NCI-H1436 (cell line): ENCODE data around the gene COLEC11.
A peak's percentile ranks its signal among the peaks of the same experiment; 100 is the strongest.

Experiments
- DNase-seq: peaks from one replicate; lab custom pipeline; 2025; lab: John Stamatoyannopoulos, UW

Gene COLEC11

DNA sequence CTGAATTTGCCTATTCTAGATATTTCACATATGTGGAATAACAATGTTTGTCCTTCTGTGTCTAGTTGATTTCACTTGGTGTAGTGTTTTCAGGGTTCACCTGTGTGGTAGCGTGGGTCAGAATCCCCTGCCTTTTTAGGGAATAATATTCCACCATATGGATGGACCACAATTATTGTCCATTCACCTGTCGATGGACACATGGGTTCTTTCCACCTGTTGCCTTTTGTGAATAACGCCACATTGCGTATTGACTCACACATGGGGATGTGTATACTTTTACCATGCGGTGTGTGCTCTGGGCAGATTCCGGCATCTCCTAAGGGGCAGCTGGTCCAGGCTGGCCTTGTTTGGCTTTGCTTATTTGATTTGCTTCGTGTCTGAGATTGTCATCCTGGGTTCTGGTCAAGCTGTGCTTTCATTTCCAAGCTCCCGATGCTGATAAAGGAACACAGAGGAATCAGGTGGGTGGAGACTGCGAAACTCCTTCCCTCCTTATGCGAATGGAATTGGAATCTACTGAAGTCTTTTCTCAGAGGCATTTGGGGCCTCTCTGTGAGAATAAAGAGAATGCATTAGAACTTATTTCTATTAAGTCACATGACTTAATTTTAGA lies 44.2 kb downstream of the COLEC11 start:
- DNase-seq = no peak

DNA sequence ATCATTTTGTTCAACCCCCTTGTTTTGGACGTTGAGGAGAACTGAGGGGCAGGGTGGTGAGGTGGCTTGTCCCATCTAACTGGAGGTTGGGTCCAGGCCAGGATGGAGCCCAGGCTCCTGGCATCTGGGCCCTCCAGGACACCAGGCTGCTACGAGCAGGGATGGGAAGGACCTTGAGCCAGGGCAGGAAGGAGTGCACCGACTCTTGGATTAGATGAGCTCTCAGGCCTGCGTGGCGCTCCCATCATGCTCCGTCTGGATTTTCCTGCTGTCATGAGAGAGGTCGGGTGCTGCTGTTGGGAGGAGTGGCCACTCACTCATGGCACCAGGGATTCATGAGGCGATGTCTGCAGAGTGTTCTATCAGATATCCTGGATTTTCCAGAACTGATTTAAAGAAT lies 44.7 kb downstream of the COLEC11 start:
- DNase-seq = no peak

DNA sequence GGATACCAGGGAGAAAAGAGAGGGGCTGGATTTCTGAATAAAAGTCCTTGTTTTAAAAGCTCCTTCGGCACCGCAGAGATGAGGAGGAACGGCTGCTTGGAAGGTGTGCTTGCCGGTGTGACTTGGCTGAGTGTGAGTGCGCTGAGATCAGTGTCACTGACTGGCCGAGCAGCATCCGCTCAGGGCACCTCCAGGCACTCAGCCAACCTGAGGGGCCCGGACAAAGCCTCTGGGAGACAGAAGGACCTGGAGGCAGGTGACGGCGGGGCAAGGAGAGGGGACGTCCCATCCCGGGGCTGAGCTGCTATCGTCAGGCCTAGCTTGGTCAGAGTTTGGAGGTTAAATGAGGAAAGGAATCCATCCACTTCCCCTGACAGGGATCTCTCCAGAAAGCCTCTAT lies 46.3 kb downstream of the COLEC11 start:
- no peak for DNase-seq

DNA sequence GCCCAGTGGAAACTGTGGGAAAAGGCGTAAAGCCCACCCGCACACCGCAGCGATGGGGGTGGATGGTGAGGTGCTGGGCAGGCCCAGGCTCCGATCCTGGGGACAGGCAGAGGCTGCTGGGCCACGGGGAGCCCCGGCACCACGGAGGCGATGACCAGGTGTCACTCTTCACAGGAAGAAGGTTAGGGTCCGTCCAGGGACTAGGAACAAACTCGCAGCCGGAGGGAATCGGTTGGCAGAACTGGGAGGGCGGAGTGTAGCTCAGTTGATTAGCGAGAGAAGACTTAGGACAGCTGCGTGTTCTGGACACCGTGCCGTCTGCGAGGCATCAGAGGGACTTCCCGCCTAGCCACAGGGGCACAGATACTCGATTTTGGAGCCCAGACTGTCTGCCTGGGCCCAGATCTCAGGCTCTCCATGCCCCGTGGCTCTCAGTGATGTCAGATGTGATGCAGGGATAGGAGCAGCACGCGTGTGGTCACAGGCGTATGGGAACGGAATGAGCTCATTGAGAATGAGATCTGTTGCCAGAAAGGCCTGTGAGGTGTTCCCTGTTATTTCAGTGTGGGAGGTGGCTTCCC lies 47.0 kb downstream of the COLEC11 start:
- no peak for DNase-seq

DNA sequence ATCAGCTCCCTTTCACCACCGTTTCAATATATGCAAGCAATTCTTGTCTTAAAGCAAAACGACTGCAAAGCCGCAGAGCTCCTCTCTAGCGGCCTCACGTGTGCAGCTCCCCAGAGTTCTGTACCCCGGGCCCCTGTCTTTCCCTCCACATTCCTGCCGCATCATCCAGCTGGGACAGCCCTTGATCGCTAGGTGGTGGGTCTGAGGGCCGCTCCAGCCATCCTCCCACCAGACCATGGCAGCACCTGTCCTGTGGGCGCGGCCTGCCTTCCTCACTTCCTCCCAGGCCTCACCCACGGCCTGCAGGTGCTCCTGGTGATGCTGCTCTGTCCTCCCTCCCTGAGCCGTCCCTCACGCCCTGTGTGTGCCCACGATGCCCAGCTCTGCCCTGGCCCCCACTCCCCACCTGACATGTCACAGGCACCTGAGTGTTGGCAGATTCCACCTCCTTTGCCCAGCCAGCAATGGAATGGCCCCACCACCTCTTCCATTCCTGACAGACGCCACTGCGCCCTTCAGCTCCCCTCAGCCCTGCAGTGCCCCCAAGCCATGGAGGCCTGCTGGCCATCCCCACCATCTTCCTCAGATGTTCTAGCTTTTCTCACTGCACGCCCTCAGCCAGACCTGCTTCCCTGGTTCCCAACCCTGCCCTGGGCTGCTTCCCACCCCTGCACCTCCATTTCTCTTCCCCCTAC lies 47.8 kb downstream of the COLEC11 start:
- DNase-seq = no peak

DNA sequence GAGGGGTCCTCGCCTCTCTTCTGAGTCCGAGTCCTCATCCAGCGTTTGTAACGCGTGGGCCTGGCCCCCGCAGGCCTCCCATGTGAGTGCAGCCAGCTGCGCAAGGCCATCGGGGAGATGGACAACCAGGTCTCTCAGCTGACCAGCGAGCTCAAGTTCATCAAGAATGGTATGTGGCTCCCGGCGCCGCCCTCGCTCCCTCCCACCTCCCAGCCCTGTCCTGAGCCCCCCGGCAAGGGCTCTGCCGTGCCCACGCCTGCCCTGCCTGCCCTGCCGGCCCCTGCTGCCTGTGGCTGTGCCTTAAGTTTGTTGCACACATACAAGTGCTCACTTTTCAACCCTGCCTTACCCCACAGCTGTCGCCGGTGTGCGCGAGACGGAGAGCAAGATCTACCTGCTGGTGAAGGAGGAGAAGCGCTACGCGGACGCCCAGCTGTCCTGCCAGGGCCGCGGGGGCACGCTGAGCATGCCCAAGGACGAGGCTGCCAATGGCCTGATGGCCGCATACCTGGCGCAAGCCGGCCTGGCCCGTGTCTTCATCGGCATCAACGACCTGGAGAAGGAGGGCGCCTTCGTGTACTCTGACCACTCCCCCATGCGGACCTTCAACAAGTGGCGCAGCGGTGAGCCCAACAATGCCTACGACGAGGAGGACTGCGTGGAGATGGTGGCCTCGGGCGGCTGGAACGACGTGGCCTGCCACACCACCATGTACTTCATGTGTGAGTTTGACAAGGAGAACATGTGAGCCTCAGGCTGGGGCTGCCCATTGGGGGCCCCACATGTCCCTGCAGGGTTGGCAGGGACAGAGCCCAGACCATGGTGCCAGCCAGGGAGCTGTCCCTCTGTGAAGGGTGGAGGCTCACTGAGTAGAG lies 48.7 kb downstream of the COLEC11 start:
- no peak for DNase-seq

DNA sequence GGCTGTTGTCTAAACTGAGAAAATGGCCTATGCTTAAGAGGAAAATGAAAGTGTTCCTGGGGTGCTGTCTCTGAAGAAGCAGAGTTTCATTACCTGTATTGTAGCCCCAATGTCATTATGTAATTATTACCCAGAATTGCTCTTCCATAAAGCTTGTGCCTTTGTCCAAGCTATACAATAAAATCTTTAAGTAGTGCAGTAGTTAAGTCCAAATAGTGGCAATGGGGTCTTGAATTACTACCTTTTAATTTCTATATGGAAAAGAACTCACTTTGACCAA lies 49.3 kb downstream of the COLEC11 start:
- DNase-seq = no peak

DNA sequence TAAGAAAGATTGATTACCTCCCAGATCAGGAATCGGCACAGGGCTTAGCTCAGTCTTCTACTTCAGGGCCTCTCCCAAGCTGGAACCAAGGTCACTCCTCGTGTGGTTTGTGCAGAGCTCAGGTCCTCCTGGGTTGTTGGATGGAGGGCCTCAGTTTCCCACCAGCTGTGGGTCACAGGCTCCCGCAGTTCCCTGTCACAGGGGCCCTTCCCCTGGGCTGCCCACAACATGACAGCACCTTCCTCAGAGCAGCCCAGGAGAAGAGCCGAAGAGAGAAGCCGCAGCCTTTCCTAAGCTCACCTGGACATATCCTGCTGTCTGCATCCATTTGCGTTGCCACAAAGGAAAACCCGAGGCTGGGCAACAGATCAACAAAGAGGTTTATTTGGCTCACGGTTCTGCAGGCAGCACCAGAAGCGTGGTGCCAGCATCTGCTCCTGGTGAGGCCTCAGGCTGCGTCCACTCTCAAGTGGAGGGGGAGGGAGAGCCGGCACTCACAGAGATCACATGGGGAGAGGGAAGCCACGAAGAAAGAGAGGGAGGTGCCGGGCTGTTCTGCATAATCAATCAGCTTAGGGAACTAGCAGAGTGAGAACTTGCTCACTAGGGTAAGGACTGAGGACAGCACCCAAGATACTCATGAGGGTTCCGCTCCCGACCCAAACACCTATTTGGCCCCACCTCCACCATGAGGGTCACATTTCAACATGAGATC lies 50.1 kb downstream of the COLEC11 start:
- no peak for DNase-seq

DNA sequence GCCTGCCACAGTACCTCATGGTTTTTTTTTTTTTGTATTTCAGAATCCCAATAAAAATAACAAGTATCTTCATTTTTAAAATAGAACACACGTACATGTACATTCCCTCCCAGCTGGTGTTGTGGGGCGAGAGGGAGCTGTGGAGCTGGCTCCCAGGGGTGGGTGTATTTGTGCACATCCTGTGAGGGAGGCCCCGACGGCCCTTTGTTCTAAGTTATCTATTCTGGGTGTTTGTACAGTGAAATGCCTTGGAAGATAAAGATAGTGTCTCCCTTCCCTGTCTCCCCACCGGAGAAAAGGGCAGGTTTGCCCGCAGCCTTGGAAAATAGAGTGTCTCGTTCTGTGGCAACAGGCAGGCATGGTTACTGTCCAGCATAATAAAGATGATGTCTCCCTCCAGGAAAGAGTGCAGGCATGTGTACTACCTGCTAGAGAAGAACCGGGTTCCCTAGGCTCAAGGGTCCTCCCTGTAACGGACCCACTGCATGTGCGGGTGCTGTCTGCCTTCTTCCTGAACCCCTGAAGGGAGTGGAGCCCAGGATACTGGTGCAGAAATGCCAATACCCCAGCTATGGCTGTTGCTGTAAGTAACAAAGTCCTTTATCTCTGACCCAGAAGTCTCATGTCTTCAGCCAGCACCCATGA lies 51.0 kb downstream of the COLEC11 start:
- no peak for DNase-seq

DNA sequence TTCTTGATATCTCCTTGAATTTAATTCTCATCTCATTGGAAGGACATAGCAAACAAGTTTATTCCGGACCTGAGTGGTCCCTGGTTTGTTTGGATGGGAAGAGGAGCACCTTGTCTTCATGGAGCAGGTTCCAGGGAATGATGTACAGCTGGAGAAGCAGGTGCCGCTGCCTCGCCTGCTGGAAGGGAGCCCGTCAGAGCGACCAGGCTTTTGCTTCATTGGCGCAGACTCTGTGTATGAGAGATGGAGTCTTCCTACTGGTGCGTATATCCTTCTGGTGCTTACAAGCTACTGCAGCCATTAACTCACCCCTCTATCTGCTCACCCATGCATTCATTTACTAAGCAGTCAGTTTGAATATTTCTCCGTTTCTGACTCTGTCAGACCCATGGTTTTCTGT lies 51.5 kb downstream of the COLEC11 start:
- DNase-seq = no peak

DNA sequence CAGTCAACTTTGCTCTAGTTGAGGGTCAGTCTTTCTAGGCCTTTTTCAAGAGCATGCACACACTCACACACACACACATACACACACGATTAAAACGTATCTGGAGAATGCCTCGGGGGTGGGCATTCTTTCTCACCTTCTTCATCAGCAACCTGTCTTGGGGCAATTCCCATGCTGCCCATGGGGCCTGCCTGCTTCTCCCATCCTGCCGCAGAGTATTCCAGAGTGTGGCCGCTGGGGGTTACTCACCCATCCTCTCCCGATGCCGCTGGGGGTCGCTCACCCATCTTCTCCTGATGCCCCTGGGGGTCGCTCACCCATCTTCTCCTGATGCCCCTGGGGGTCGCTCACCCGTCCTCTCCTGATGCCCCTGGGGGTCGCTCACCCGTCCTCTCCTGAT lies 52.3 kb downstream of the COLEC11 start:
- DNase-seq = no peak

DNA sequence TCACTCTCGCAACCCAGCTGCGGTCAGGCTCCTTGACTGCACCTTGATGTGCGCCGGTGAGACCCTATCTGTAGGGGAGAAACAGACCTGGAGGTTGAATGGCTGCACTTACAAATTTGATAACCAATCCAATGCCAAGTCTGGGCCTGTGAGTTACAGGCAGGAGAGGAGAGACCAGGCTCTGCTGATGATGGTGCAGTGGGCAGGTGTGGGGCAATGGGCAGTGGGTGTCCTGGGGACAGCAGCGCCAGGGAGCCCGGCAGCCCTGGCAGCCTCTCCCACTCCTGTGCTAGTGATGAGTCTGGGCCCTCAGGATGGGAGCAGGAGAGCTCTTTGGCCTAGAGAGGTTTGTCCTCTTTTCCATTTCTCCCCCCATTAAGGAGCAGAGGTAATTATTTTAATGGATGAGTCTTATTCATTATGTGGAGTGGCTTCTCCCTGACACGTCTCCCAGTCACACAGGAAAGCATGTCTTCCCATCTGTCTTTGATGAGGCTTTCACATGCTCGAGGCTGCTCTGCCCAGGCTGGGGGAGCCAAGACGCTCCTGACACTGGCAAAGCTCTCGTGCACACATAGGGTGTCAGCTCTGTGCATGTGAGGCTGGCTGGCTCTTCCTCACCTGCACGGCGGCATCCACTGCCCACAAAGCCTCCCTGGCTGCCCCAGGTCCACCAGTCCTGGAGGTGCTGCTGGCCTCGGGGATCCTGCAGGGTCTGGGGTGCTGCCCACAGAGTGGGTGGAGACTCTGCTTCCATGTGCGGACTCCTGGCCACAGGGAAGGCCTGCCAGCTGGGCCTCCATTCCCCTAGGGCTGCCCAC lies 53.1 kb downstream of the COLEC11 start:
- DNase-seq = no peak

DNA sequence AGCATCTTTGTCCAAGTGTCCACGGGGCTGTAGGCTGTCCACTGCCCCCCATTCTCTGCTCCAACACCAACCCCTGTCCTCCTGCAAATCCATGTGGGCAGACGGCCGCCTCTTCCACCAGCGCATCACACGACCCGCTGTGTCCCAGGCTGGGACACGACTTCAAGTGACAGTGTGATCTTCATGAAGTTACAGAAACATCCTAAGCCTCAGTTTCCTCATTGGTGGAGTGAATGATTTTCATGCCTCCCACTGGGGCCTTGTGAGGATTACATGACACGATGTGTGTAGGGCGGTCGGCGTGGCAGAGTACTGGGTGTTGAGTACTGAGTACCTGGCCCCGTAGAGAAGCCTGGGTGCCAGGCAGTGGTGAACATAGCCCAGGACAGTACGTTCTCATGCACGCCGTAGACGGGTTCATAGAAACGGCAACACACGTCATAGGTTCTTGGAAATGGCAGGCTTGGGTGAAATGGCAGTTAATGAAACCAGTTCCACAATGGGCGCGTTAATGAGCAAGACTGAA lies 53.8 kb downstream of the COLEC11 start:
- no peak for DNase-seq

DNA sequence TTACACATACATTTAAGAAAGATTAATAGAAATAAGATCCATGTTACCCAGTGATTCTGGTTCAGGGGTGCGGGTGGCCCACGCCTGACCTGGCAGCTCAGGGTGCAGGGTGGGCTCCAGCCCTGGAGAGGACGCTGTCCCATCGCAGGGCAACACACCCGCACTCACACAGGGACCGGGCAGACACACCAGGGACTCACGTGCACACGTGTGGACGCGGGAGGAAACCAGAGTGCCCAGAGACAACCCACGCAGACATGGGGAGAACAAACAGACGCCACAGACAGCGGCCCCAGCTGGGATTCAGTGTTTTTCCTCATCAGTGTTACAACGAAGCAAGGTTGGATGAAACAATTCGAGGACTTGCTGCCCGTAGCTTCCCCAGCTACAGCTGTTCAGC lies 54.7 kb downstream of the COLEC11 start:
- no peak for DNase-seq

DNA sequence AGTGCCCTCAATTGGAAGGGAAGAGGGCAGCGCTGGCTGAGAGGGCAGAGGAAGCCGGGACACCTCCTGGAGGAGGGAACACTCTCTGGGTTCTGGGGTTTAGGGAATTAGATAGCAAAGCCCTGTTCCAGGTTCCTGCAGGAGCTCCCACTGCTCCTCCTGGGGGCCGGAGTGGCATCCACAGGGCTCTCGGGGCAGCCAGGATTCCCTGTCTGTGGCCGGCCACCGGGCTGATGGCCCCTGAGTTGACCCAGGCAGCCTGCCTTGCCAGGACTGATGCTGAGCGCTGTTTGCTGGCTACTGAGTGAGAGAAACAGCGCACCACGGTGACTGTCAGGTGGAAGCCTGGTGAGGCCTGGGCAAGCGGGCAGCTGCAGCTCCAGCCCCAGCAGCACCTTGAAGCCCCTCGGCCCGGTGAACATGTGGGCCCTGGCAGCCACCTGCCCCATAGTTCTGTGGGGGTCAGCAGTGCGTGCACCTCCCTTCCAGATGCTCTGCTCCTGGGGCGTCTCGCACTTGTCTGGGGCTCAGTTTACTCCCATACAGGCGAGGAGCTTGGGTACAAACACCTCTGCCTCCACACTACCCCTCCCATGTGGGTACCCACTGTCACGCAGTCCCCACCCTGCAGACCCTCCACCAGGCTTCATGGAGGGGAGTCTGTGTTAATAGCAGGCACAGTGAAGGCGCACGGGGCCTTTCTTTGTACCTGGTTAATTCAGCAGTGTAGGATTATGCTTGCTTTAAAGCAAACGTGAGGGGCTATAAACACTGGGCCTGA lies 55.4 kb downstream of the COLEC11 start:
- DNase-seq = no peak

DNA sequence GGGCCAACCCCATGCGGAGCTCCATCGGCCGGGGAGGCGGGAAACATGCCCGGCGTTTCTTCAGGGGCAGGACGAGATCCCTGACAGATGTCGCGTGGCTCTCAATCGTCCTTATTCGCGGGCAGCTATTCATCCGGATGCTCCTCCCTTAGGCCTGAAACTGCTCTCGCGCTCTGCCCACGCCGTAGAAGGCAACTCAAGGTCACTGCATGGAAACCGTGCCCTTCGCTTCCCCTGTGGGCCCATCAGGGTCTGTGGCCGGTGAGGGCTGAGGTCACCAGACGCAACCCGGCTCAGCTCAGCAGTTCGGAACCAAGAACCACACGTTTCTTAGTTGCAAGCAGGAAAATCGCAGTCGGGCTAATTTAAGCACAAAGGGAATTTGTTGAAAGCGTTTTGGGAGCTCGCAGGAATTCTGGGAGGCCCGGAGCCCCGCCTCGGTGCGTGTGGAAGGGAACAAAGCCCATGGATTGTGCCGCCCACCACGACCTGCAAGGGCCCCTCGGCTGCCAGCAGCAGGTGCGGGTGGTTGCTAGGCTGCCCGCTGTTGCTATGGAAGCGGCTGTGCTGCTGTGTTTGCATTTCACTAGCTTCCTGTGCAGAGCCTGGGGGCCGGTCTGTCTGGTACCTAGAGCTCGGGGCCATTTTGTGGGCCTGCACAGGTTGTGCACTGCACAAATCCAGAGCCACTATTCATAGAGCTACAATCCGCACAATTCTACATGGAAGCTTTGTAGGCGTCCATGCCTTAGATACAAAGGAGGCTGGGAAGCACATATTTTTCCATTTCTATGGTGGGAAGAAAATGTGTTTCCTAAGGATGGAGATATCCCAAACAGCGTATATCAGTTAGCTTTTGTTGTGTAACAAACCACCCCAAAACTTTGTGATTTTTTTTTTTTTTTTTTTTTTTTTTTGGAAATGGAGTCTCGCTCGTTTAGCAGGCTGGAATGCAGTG lies 57.1 kb downstream of the COLEC11 start:
- peak; percentile 95 for DNase-seq

DNA sequence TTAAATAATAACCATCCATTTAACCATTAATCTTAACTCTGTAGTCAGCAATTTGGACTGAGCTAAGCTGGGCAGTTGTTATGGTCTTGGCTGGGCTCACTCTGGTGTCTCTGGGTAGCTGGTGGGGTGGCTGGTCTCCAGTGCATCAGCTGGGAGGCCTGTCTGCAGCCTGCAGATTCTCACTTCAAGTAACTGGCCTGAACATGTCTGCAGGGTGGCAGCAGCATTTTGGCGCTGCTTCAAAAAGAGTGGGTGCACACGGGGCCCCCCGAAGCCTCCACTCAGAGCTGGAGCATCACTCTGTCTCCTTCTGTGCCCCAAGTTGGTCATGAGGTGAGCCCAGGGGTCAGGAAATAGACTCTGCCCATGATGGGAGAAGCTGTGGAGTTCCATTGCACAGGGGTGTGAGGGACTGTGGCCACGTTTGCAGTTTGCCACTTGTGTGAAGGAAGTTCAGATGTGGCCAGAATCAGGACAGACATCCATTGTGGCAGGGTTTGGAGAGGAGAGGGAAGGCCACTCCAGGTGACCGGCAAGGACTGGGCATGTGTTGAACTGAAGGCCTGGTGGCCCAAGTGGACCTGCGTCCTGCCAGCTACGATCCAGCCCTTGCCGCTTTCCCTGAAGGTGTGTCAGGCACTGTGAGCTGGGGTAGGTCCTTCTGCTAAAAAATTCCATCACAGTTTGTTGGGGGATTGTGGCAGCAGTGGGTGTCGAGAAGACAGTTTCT lies 58.1 kb downstream of the COLEC11 start:
- no peak for DNase-seq

DNA sequence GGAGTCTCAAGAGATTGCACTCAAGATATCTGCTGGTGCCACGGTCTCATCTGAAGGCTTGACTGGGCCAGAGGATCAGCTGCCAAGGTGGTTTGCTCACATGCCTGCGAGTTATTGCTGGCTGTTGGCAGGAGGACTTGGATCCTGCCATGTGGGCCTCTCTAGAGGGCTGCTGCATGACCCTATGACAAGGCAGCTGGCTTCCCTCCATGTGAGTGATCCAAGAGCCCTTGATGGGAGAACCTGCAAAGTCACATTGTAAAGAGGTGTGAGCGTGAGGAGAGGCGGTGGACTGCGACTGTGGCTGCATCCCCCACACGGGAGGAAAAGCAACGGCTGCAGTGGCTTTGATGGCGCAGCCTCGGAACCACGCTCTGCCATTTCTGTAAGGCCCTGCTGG lies 59.1 kb downstream of the COLEC11 start:
- DNase-seq = no peak
